GM21447 (cell line): ENCODE results near the gene AHNAK.
"Not testable (repeated sequence)": the region's sequence is repeated elsewhere in the genome, so short reads cannot be mapped to it uniquely, and the experiment has no call there.

Experiments used
- ATAC-seq: cut with Tn5 transposase; IDR thresholded peaks from one replicate; pipeline ENCODE4 v1.9.1; 2021; ENCODE audit not compliant: unreplicated experiment

AHNAK gene

DNA sequence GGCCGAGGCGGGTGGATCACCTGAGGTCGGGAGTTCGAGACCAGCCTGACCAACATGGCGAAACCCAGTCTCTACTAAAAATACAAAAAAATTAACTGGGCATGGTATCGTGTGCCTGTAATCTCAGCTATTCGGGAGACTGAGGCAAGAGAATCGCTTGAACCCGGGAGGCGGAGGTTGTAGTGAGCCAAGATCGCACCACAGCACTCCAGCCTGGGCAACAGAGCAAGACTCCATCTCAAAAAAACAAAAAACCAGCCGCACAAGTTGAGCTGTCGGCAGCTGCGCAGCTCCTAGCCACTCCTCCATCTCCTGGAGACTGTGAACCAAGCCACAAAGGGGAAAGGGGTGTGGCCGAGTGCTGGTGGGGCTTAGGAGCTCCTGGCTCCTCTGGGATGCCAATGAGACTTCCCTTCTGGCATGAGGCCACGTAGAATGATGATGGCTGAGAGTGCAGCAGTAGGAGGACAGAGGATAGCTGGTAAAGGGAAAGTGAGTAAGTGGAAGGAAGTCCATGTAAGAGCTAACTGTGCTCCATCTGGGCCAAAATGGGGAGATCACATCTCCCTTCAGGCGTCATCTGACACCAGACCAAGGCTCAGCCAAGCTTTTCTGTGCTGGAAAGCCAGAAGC lies 47.2 kb downstream of the AHNAK start:
- ATAC-seq, result not testable (repeated sequence)

DNA sequence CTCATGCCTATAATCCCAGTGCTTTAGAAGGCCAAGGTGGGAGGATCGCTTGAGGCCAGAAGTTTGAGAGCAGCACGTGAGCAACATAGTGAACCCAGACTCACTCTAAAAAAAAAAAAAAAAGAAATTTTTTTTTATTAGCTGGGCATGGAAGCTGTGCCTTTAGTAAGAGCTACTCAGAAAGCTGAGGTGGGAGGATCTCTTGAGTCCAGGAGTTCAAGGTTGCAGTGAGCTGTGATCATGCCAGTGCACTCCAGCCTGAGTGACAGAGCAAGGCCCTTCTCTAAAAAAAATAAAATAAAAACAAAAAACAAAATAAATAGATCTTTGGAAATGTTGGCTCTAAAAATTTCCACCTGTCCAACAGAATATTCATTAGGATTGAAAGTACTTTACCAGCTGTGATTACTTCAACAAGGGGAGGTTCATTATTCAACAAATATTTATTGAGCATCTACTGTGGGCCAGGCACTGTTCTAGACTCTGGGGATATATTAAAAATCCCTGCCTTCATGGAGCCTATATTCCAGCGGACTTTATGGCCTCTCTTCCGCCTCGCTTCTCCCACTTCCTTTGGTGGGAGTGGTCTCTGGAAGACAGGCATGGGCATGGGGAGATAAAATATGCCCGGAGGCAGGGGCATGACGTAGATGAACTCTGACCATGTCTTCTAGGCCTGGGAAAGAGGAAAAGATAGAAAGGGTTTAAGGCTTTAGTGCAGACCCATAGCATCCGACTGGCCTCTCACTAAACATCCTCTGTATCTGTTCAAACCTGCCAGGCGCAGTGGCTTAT lies 47.9 kb downstream of the AHNAK start:
- no peak for ATAC-seq

DNA sequence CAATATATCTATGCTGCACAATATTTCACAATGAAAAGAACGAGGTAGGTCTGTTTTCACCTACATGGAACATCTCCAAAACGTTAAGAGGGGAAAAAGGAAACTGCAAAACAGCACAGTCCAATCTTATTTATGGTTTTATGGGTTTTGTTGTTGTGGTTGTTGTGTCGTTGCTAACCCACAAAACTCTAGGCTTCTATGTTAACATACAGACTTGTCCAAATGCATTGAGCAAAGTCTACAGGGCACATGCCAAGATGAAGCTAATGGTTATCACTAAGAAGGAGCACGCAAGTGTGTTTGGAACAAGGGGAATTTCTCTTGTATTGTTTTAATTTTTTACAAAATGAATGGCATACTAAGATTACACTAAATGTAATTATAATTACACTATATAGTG lies 48.6 kb downstream of the AHNAK start:
- no peak for ATAC-seq

DNA sequence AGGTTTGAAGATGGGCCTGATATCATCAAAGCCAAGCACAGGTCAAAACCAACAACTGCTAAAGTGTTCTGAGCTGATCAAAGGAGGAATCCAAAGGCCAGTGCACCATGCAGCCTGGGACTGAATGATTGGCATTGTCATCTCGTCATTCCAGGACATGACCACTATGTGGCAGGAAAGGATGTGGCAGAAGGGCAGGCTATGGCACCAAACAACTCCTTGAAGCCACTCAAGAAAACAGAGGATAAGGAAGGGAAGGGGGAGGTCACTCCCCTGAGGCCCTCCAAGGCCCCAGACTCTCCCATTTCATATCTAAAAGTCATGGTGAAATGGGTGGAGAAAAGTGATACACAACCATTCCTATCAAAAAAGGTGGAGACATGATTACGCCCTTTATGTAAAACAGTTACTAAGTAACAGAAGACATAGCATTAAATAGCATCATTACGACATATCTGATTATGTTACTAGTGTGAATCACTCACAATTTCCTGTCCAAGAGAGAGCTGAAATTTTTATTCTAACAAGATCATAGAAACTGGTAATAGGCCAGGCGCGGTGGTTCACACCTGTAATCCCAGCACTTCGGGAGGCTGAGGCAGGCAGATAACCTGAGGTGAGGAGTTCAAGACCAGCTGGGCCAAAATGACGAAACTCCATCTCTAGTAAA lies 49.3 kb downstream of the AHNAK start:
- ATAC-seq, result no peak

DNA sequence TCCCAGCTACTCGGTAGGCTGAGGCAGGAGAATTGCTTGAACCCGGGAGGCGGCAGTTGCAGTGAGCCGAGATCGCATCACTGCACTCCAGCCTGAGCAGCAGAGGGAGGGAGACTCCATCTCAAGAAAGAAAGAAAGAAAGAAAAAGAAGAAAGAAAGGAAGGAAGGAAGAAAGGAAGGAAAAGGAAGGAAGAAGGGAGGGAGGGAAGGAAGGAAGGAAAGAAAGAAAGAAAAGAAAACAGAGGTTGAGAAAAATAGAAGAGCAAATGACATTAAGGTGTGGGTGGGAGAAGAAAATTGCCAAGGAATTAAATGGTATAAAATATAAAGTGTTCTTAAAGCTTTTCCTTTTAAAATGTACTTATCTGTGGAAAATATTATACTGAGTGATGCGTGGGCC lies 49.9 kb downstream of the AHNAK start:
- no peak for ATAC-seq

- no peak for ATAC-seq
Observed at GRCh38 chr11:62494246-62494645, 52.4 kb downstream of the AHNAK start.

- no peak for ATAC-seq
Observed at GRCh38 chr11:62493801-62494200, 52.8 kb downstream of the AHNAK start.

DNA sequence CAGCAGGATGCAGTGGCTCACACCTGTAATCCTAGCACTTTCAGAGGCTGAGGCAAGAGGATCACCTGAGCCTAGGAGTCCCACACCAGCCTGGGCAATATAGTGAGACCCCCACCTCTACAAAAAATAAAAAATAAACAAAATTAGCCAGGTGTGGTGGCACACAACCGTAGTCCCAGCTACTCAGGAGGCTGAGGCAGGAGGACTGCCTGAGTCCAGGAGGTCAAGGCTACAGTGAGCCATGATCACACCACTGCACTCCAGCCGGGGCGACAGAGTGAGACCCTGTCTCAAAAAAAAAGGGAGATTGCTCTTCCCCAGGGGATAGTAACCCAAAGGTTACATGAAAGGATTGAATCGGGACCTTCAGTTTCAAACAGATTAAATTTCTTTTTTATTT lies 54.0 kb downstream of the AHNAK start:
- no peak for ATAC-seq

GRCh38 chr11:62491571-62492329 lies 54.9 kb downstream of the AHNAK start:
- ATAC-seq, result no peak

- no peak for ATAC-seq
Observed at GRCh38 chr11:62489204-62489603, 57.4 kb downstream of the AHNAK start.

DNA sequence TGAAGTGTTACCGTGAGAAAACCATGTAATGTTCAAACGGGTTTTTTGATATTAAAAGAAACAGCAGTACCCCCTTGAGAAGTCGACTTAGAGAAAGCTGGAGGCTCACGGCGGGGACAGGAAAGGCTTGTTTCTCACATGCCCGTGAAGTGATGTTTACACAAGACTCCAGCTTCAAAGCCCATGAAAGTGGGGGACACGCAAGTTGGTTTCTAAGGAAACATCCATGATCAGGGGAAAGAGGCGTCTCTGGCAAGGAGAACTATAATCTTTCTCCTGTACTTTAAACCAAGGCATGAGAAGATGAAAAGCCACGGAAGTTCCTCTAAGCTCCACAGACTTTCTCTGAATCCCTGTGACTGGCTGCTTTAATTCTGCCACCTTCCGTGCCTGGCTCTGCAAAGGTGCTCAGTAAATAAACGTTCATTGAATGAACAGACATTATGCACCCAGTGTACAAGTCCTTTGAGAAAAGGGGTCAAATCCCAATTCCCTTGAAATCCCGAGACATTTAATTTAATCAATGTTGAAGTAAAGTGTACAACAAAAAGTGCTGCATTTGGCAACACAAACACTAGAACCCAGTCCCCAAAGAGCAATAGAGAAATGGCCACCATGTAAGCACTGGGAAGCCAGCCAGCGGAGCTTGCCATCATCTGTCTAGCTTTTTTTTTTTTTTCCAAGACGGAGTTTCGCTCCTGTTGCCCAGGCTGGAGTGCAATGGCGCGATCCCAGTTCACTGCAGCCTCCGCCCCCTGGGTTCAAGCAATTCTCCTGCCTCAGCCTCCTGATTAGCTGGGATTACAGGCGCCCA lies 58.7 kb downstream of the AHNAK start:
- no peak for ATAC-seq

DNA sequence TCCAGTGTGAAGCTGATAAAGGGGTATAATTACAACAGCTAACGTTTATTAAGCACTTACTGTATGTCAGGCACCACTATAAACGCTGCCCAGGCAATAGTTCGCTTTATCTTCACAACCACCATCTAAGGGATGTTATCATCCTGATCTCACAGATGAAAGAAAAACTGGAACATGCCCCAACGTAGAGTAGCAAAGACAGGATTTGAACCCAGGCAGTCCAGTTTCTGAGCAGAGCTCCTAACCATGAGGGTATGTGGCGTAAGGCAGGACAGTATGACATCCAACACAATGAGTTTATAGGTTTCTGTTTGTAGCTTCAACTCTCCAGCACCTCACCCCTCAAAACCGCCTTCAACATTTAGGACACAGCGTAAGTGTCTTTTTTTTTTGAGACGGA lies 59.5 kb downstream of the AHNAK start:
- ATAC-seq, result no peak

DNA sequence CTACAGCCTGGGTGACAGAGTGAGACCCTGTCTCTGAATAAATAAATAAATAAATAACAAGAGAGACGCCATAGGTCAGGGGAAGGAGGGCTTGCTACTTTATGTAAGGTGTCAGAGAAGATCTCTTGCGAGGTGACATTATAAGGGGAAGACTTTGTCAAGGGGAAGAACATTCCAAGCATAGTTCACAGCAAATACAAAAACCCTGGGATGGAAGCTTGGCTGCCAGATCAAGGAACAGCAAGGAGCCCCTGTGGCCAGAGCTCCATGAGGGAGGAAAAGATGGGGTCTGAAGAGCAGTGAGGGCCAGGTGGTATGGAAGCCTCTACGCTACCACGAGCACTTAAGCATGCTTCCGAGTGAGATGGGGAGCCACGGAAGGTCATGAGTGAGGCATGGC lies 62.3 kb downstream of the AHNAK start:
- no peak for ATAC-seq

DNA sequence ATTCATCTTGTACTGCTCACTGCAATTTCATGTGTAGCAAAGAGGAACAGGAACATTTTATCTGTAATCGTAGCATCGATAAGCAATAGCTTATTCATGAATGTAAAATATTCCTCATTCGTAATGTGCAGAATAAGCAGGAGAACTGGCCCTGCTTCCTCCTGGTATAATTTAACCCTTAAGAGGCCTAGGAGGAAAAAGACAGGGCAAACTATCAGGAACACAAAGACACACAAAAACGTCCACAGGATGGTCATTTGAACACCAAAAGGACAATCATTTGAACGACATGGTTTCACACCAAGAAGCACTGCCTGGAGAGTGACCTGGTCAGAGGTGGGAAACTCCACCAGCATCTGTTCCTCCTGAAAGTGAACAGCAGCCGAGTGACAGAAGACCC lies 63.9 kb downstream of the AHNAK start:
- ATAC-seq, result no peak

- ATAC-seq, result no peak
Observed at GRCh38 chr11:62479631-62480201, 66.9 kb downstream of the AHNAK start.

DNA sequence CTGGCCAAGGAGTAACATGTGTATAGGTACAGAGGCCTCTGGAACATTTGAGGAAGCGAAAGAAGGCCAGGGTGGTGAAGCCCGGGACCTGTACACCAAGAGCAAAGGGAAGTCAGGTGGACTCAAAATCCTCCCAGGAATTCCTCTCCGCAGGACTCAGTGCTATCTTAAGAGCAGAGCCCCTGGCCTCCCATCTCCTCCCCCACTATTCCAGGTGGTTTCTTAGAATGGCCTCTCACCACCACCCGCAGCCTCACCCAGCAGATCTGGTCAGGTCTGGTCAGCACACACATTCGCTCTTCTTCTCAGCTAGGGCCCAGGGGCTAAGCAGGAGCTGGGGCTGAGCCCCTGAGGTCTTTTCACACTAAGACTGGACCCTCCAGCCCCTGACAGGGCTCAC lies 68.7 kb downstream of the AHNAK start:
- ATAC-seq, result no peak

- no peak for ATAC-seq
Observed at GRCh38 chr11:62472063-62472884, 74.3 kb downstream of the AHNAK start.

- no peak for ATAC-seq
Observed at GRCh38 chr11:62471603-62472002, 75.0 kb downstream of the AHNAK start.

DNA sequence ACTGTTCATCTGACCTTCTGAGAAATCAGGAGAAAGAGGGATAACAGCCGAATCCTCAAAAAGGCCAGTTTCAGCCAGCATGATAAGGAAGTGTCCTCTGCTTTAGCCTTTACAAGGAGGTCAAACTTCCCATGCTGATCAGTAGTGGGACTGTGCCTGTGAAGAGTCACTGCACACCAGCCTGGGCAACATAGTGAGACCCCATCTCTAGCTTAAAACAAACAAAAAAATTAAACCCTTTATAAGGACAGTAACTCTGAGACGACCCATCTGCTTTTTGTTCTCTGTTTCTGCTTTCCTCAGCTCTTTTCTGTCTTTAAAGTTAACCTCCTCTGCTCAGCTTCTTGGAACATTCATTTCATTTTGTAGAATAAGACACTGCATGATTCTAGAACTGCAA lies 78.0 kb downstream of the AHNAK start:
- no peak for ATAC-seq
